ENCODE data around the gene COL6A1. TPM values are rescaled to one million over a fixed set of nuclear protein-coding genes. Genes with fewer than 3 reads are reported as not detected.
"Not testable (repeated sequence)": the region's sequence is repeated elsewhere in the genome, so short reads cannot be mapped to it uniquely, and the experiment has no call there.

The COL6A1 gene
- total and polyA plus RNA-seq, 4 experiments from 2014 or later, result 0.87 to 6.0 (median 5.2) TPM; not detected in 1

DNA sequence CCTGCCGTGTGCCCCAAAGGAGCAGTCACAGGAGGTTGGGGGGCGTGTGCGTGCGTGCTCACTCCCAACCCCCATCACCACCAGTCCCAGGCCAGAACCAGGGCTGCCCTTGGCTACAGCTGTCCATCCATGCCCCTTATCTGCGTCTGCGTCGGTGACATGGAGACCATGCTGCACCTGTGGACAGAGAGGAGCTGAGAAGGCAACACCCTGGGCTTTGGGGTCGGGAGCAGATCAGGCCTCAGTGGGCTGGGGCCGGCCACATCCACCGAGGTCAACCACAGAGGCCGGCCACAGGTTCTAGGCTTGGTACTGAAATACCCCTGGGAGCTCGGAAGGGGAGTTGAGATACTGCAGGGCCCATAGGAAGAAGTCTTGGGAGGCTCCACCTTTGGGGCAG is 23.5 kb downstream of the COL6A1 start:
- CTCF ChIA-PET (ENCODE audit: partially characterized antibody), result no interaction called here

GRCh38 chr21:46005481-46005881 is 23.9 kb downstream of the COL6A1 start:
- no peak for DNase-seq
- no peaks in the 10 kb centered on the region for H3K27me3 ChIP-seq (ENCODE audit: insufficient read depth, low read length)
- POLR2A ChIA-PET (ENCODE audit: partially characterized antibody), result no interaction called here
- H3K36me3 ChIP-seq (ENCODE audit: insufficient read depth, low read length), result no peaks in the 10 kb centered on the region
- H3K27ac Mint-ChIP-seq, result no peak overlapping the region
- H3K36me3 Mint-ChIP-seq, result no peaks in the 10 kb centered on the region
- H3K4me1 ChIP-seq (ENCODE audit: insufficient read depth, low read length), result no peaks in the 10 kb centered on the region
- CTCF ChIA-PET (ENCODE audit: partially characterized antibody), result no interaction called here
- H3K4me1 Mint-ChIP-seq, result peaks cover 0 to 4% (median 0%) of the 10 kb centered on the region in 4 donors
- H3K27ac ChIP-seq (ENCODE audit: low read depth, low read length), result no peak overlapping the region
- H3K27me3 Mint-ChIP-seq, result no peaks in the 10 kb centered on the region
- no peaks in the 10 kb centered on the region for H3K9me3 ChIP-seq (ENCODE audit: control insufficient read depth in 1 of 2, low read length in 2 of 2)
- H3K4me3 ChIP-seq (ENCODE audit: low read length in 2 of 2), result no peak overlapping the region
- H3K9me3 Mint-ChIP-seq, result peaks cover 0 to 3% (median 1%) of the 10 kb centered on the region in 8 donors
- intact Hi-C loops (cut with micrococcal nuclease), result no loop called here
- no peak overlapping the region for H3K4me3 Mint-ChIP-seq

More for the DNA sequence above, 23.5 kb downstream of the COL6A1 start:
- H3K4me3 ChIP-seq (ENCODE audit: low read length in 2 of 2), result no peak overlapping the region
- Mint-ChIP-seq H3K27ac (peak overlapping the region in 1 of 7 donors; percentile 47), H3K4me1 (peaks cover 0 to 4% (median 0%) of the 10 kb centered on the region in 4 donors), H3K36me3 (no peaks in the 10 kb centered on the region), H3K9me3 (peaks cover 0 to 3% (median 1%) of the 10 kb centered on the region in 8 donors), H3K27me3 (no peaks in the 10 kb centered on the region), H3K4me3 (no peak overlapping the region)
- no peaks in the 10 kb centered on the region for H3K27me3 ChIP-seq (ENCODE audit: insufficient read depth, low read length)
- H3K4me1 ChIP-seq (ENCODE audit: insufficient read depth, low read length), result no peaks in the 10 kb centered on the region
- POLR2A ChIA-PET (ENCODE audit: partially characterized antibody), result no interaction called here
- no peak overlapping the region for H3K27ac ChIP-seq (ENCODE audit: low read depth, low read length)
- no peak for DNase-seq
- intact Hi-C loops (cut with micrococcal nuclease), result no loop called here
- H3K9me3 ChIP-seq (ENCODE audit: control insufficient read depth in 1 of 2, low read length in 2 of 2), result no peaks in the 10 kb centered on the region
- H3K36me3 ChIP-seq (ENCODE audit: insufficient read depth, low read length), result no peaks in the 10 kb centered on the region

GRCh38 chr21:46005894-46006546 is 24.4 kb downstream of the COL6A1 start:
- intact Hi-C loops (cut with micrococcal nuclease); H3K27me3 ChIP-seq (ENCODE audit: insufficient read depth, low read length); DNase-seq; POLR2A ChIA-PET (ENCODE audit: partially characterized antibody); H3K4me1 Mint-ChIP-seq; H3K4me3 ChIP-seq (ENCODE audit: low read length in 2 of 2); H3K9me3 Mint-ChIP-seq; H3K36me3 Mint-ChIP-seq; CTCF ChIA-PET (ENCODE audit: partially characterized antibody); H3K27ac ChIP-seq (ENCODE audit: low read depth, low read length); H3K9me3 ChIP-seq (ENCODE audit: control insufficient read depth in 1 of 2, low read length in 2 of 2); H3K36me3 ChIP-seq (ENCODE audit: insufficient read depth, low read length); H3K4me1 ChIP-seq (ENCODE audit: insufficient read depth, low read length); H3K27ac Mint-ChIP-seq; H3K27me3 Mint-ChIP-seq; H3K4me3 Mint-ChIP-seq: not testable (repeated sequence)

DNA sequence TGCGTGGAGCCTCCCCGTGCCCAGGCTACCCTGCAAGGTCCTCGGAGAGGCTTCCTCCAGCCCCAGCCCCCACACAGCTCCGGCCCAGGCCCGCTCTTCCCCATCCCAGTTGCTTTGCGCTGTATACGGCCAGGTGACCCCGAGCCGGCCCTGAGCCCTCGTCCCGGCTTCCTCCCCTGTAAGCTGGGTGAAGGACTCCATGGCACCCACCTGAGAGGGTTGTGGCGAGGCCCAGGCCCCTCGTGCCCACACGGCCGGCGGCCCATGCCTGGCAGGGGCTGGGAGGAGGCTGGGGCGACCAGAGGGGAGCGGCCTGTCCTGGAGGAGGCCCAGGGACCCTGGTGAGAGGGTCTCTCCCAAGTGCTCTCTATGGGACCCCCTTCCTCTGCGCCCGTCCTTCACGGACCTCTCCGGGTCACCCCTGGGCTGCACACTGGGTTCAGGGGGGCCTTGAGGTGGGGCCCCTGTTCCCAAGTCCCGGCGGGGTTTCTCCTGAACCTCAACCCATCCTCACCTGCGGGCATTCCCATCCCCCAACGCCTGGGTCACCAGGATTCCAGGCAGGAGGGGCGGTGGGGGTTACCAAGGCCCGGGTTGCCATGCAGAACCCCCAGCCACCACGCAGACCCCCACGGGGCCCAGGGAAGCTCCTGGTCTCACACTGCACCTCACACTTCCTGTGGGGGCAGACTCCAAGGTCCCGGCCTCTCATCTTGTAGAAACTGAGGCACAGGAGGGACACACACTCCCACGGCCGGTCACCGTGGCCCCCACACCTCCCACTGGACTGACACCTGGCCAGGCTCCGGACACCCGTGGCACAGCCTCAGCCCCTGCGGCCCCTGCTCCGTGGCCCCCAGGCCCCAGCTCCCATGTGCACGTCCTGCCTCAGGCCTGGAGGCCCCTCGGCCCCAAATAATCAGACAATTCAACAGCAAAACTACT is 25.2 kb downstream of the COL6A1 start:
- Mint-ChIP-seq H3K27ac (no peak overlapping the region), H3K4me1 (peaks cover 0 to 4% (median 0%) of the 10 kb centered on the region in 4 donors), H3K27me3 (no peaks in the 10 kb centered on the region), H3K36me3 (no peaks in the 10 kb centered on the region), H3K9me3 (peaks cover 0 to 3% (median 1%) of the 10 kb centered on the region in 8 donors), H3K4me3 (no peak overlapping the region)
- Histone ChIP-seq H3K27me3 (ENCODE audit: insufficient read depth, low read length) (no peaks in the 10 kb centered on the region), H3K4me1 (ENCODE audit: insufficient read depth, low read length) (no peaks in the 10 kb centered on the region), H3K9me3 (ENCODE audit: control insufficient read depth in 1 of 2, low read length in 2 of 2) (no peaks in the 10 kb centered on the region), H3K4me3 (ENCODE audit: low read length in 2 of 2) (no peak overlapping the region), H3K36me3 (ENCODE audit: insufficient read depth, low read length) (no peaks in the 10 kb centered on the region), H3K27ac (ENCODE audit: low read depth, low read length) (no peak overlapping the region)
- no peak for DNase-seq
- intact Hi-C loops (cut with micrococcal nuclease), result no loop called here
- ChIA-PET POLR2A (ENCODE audit: partially characterized antibody) (no interaction called here), CTCF (ENCODE audit: partially characterized antibody) (no interaction called here)

DNA sequence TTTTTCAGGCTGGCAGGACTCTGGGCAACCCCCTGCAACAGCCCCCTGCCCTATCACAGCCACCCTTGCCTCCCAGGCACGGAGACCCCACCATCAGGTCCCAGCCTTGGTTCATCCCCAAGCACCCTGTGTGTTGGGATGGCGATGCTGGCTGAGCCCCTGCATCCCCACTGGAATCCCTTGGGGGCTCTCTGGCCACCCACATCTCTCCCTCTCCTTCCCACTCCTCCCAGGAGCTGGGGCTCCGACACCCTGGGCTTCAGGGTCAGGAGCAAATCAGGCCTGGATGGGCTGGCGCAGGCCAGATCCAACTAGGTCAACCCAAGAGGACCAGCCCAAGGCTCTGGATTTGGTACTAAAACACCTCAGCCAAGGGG is 25.9 kb downstream of the COL6A1 start:
- no peak overlapping the region for H3K4me3 ChIP-seq (ENCODE audit: low read length in 2 of 2)
- Mint-ChIP-seq H3K27me3 (peaks cover 0 to 2% of the 10 kb centered on the region in 2 donors), H3K27ac (no peak overlapping the region), H3K9me3 (peaks cover 0 to 3% (median 1%) of the 10 kb centered on the region in 8 donors), H3K36me3 (no peaks in the 10 kb centered on the region), H3K4me3 (peak overlapping the region in 1 of 8 donors; percentile 23), H3K4me1 (peaks cover 0 to 4% (median 0%) of the 10 kb centered on the region in 4 donors)
- ChIA-PET POLR2A (ENCODE audit: partially characterized antibody) (no interaction called here), CTCF (ENCODE audit: partially characterized antibody) (no interaction called here)
- no peak for DNase-seq
- H3K36me3 ChIP-seq (ENCODE audit: insufficient read depth, low read length), result no peaks in the 10 kb centered on the region
- no peak overlapping the region for H3K27ac ChIP-seq (ENCODE audit: low read depth, low read length)
- intact Hi-C loops (cut with micrococcal nuclease), result no loop called here
- H3K4me1 ChIP-seq (ENCODE audit: insufficient read depth, low read length), result no peaks in the 10 kb centered on the region
- no peaks in the 10 kb centered on the region for H3K9me3 ChIP-seq (ENCODE audit: control insufficient read depth in 1 of 2, low read length in 2 of 2)
- H3K27me3 ChIP-seq (ENCODE audit: insufficient read depth, low read length), result no peaks in the 10 kb centered on the region

DNA sequence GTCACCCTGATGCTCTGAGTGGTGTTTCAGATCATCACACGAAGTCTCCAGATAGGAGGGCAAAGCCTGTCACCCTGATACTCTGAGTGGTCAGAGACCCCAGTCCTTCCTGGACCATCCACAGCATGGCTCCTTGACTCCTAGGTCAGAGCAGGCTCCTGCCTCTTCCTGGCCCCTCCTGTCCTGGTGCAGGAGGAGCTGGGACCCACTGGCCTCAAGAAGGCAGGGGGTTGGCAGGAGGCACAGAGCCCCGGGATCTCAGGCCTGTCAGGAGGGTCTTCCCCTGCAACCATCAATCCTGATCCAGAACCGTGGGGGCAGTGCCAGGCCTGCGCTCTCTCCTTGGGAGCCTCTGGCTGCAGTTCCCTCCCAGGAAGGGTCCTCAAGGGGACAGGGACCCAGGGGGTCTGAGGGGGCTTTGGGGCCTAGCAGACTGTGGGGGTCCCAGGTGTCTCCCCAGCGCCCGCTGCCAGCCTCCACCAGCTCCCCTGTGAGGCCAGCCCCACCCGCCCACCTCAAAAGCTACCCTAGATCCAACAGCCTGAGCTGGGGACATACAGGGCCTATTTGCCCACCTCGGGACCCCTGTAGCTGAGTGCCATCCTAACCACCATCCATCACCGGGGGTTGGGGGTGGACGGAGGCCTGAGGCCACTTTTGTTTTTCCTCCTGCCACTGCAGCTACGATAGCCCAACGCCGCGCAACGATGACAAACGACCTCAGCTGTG is 27.5 kb downstream of the COL6A1 start:
- H3K27me3 ChIP-seq (ENCODE audit: insufficient read depth, low read length), result no peaks in the 10 kb centered on the region
- no peak overlapping the region for H3K27ac Mint-ChIP-seq
- H3K36me3 Mint-ChIP-seq, result no peaks in the 10 kb centered on the region
- peaks cover 5% of the 10 kb centered on the region in 2 donors for H3K27me3 Mint-ChIP-seq
- H3K4me1 Mint-ChIP-seq, result peaks cover 0 to 4% (median 0%) of the 10 kb centered on the region in 4 donors
- POLR2A ChIA-PET (ENCODE audit: partially characterized antibody), result no interaction called here
- no peaks in the 10 kb centered on the region for H3K4me1 ChIP-seq (ENCODE audit: insufficient read depth, low read length)
- CTCF ChIA-PET (ENCODE audit: partially characterized antibody), result no interaction called here
- intact Hi-C loops (cut with micrococcal nuclease), result no loop called here
- DNase-seq, result no peak
- no peaks in the 10 kb centered on the region for H3K36me3 ChIP-seq (ENCODE audit: insufficient read depth, low read length)
- H3K4me3 Mint-ChIP-seq, result no peak overlapping the region
- peaks cover 0 to 3% (median 1%) of the 10 kb centered on the region in 8 donors for H3K9me3 Mint-ChIP-seq
- no peak overlapping the region for H3K27ac ChIP-seq (ENCODE audit: low read depth, low read length)
- H3K9me3 ChIP-seq (ENCODE audit: control insufficient read depth in 1 of 2, low read length in 2 of 2), result no peaks in the 10 kb centered on the region
- H3K4me3 ChIP-seq (ENCODE audit: low read length in 2 of 2), result no peak overlapping the region
